PC-9 (cell line): ENCODE measurements around the gene HERPUD2. TPM values are rescaled to one million over a fixed set of nuclear protein-coding genes. Genes with fewer than 3 reads are reported as not detected.
A peak's percentile ranks its signal among the peaks of the same experiment; 100 is the strongest.

ENCODE experiments used
- BruUV-seq: library from RNA; stranded (reverse); fragments of 400-500 nt; replicated peaks from 2 replicates; lab custom pipeline; 2021; lab: Mats Ljungman, UMichigan
- CTCF ChIA-PET: fragments of 300-600 bp; sonication (Branson Sonifier 250); formaldehyde crosslinking; loops from one replicate; lab custom pipeline; 2022; ENCODE audit warnings: antibody characterized with exemption; lab: Charles Lee
- POLR2A ChIA-PET: fragments of 300-600 bp; sonication (Branson Sonifier 250); formaldehyde crosslinking; loops from one replicate; lab custom pipeline; 2022; ENCODE audit warnings: antibody characterized with exemption; ENCODE audit not compliant: unreplicated experiment; lab: Charles Lee
- DNase-seq, 2 experiments: peaks; one replicate each; pipeline versions ENCODE4 v3.0.0 to v3.0.0-alpha.2; 2015 to 2022; ENCODE audit warnings: mixed read lengths in 1 of 2
- H2AFZ ChIP-seq: fragments of 200-600 bp; sonication (generic); 2 replicates; pipeline ENCODE4 v1.8.1; 2017; ENCODE audit warnings: antibody characterized with exemption
- H3F3A ChIP-seq: fragments of 200-600 bp; sonication (generic); 2 replicates; pipeline ENCODE4 v1.8.1; 2017; ENCODE audit warnings: antibody characterized with exemption, mild to moderate bottlenecking, low read depth; ENCODE audit not compliant: insufficient read depth
- H3K27ac ChIP-seq: fragments of 200-600 bp; sonication (generic); 2 replicates; pipeline ENCODE4 v1.6.1; 2016; ENCODE audit warnings: mixed run types
- H3K27me3 ChIP-seq: fragments of 200-600 bp; sonication (generic); 2 replicates; pipeline ENCODE4 v1.6.1; 2016; ENCODE audit warnings: low read depth, mixed run types; ENCODE audit not compliant: insufficient read depth
- H3K36me3 ChIP-seq: fragments of 200-600 bp; sonication (generic); 2 replicates; pipeline ENCODE4 v1.6.1; 2016; ENCODE audit warnings: low read depth, mixed run types
- H3K4me1 ChIP-seq: fragments of 200-600 bp; sonication (generic); replicated peaks from 2 replicates; pipeline ENCODE4 v1.6.1; 2016; ENCODE audit warnings: mixed run types; ENCODE audit not compliant: insufficient read depth
- H3K4me2 ChIP-seq: fragments of 200-600 bp; sonication (generic); 2 replicates; pipeline ENCODE4 v1.6.1; 2017; ENCODE audit warnings: mixed run types
- H3K4me3 ChIP-seq: fragments of 200-600 bp; sonication (generic); 2 replicates; pipeline ENCODE4 v1.6.1; 2016; ENCODE audit warnings: mixed run types
- H3K79me2 ChIP-seq: fragments of 200-600 bp; sonication (generic); 2 replicates; pipeline ENCODE4 v1.6.1; 2017; ENCODE audit warnings: low read depth, mixed run types
- H3K9me2 ChIP-seq: fragments of 200-600 bp; sonication (generic); 2 replicates; pipeline ENCODE4 v1.8.1; 2017; ENCODE audit warnings: mild to moderate bottlenecking; ENCODE audit not compliant: insufficient read depth
- H3K9me3 ChIP-seq: fragments of 200-600 bp; sonication (generic); 2 replicates; pipeline ENCODE4 v1.8.1; 2016; ENCODE audit warnings: low read depth; ENCODE audit not compliant: insufficient read depth
- H4K20me1 ChIP-seq: fragments of 200-600 bp; sonication (generic); 2 replicates; pipeline ENCODE4 v1.8.1; 2017; ENCODE audit not compliant: insufficient read depth
- CTCF ChIP-seq: fragments of 200-600 bp; sonication (generic); conservative IDR thresholded peaks from 2 replicates; pipeline ENCODE4 v1.6.1; 2017; ENCODE audit warnings: mixed run types, antibody characterized with exemption, mild to moderate bottlenecking, moderate library complexity
- EZH2 ChIP-seq: fragments of 200-600 bp; sonication (generic); IDR thresholded peaks from 2 replicates; pipeline ENCODE4 v1.8.0; 2017; ENCODE audit warnings: antibody characterized with exemption, low read depth
- intact Hi-C: fragments of 100-400 bp; cut with micrococcal nuclease; formaldehyde crosslinking; loops from one replicate; pipeline ENCODE4 v1.10.0; 2022; ENCODE audit not compliant: unreplicated experiment
- total RNA-seq: library from RNA; stranded (reverse); gene quantifications from 2 replicates; pipeline ENCODE4 v1.2.3, GENCODE V29; 2021

HERPUD2 gene
- total RNA-seq, 1 experiment from 2014 or later, result 53.4 TPM

GRCh38 chr7:35697414-35698175 lies 2.7 kb upstream of the HERPUD2 start:
- POLR2A ChIA-PET, result interaction anchor here (0.5 to 1.5 kb wide), 6 partner anchors 103 to 747 kb away, joined by 3 to 14 read pairs (median 6); partner anchors contain the start of gene SEPTIN7
- Histone ChIP-seq H3K4me1 (peaks cover 41% of the 10 kb centered on the region), H3K79me2 (peaks cover 34% of the 10 kb centered on the region), H3K36me3 (0 out of 2 replicates have a peak, but pooled peaks cover 1% of the 10 kb centered on the region), H3K4me3 (no peak overlapping the region; the same call in 1 of the 2 replicates), H3K4me2 (peak overlapping the region; percentile 79; the same call in 1 of the 2 replicates), H4K20me1 (no peaks in the 10 kb centered on the region; the same call in 1 of the 2 replicates), H3F3A (peaks cover 47% of the 10 kb centered on the region), H3K9me3 (peaks cover 13% of the 10 kb centered on the region; the same call in 1 of the 2 replicates), H2AFZ (no peak overlapping the region), H3K9me2 (no peaks in the 10 kb centered on the region), H3K27me3 (no peaks in the 10 kb centered on the region), H3K27ac (peak overlapping the region; percentile 35)
- DNase-seq, result peak; percentile 74 to 87
- TF ChIP-seq CTCF (no peak), EZH2 (no peak)
- intact Hi-C loops, result loop anchor here (1.0 to 10.0 kb wide), 3 partner anchors 10 to 605 kb away; partner anchors contain the start of gene EEPD1
- no TSS peak for BruUV-seq
- CTCF ChIA-PET, result interaction anchor here (0.6 to 1.5 kb wide), 3 partner anchors 12 to 702 kb away, joined by 3 to 9 read pairs (median 8); partner anchors contain the start of gene SEPTIN7

GRCh38 chr7:35695987-35696386 lies 1.1 kb upstream of the HERPUD2 start:
- H3K4me3 ChIP-seq, result peak overlapping the region; percentile 96

More at GRCh38 chr7:35695987-35696386, 1.1 kb upstream of the HERPUD2 start:
- 0 out of 2 replicates have a peak, but pooled peaks cover 6% of the 10 kb centered on the region for H3K36me3 ChIP-seq
- no peak for DNase-seq
- H3K27me3 ChIP-seq, result no peaks in the 10 kb centered on the region
- no peak overlapping the region for H3K27ac ChIP-seq
- peaks cover 47% of the 10 kb centered on the region for H3F3A ChIP-seq
- peaks cover 9% of the 10 kb centered on the region; the same call in 1 of the 2 replicates for H4K20me1 ChIP-seq
- H3K9me3 ChIP-seq, result peaks cover 13% of the 10 kb centered on the region; the same call in 1 of the 2 replicates
- no peak for TF ChIP-seq EZH2
- no peak for TF ChIP-seq CTCF
- H3K79me2 ChIP-seq, result peaks cover 50% of the 10 kb centered on the region
- intact Hi-C loops, result loop anchor here (1.0 to 10.0 kb wide), 4 partner anchors 105 to 695 kb away; partner anchors contain the start of genes EEPD1 and SEPTIN7
- ChIA-PET POLR2A (interaction anchor here (0.6 kb wide), 1 partner anchor 105 kb away, joined by 3 read pairs; the partner anchor contains the start of gene SEPTIN7), CTCF (interaction anchor here (0.7 kb wide), 1 partner anchor 623 kb away, joined by 5 read pairs; no protein-coding TSS in a partner anchor)
- BruUV-seq, result no TSS peak
- H2AFZ ChIP-seq, result no peak overlapping the region
- H3K4me1 ChIP-seq, result peaks cover 56% of the 10 kb centered on the region
- H3K4me2 ChIP-seq, result peak overlapping the region; percentile 79
- H3K9me2 ChIP-seq, result no peaks in the 10 kb centered on the region
